Bronchial epithelial cell (primary cell): Measurements from ENCODE around the gene OTUD7B. TPM values are rescaled to one million over a fixed set of nuclear protein-coding genes. Genes with fewer than 3 reads are reported as not detected.

Source experiments
- DNase-seq: peaks from one replicate; pipeline ENCODE4 v3.0.0-alpha.2; 2010; ENCODE audit warnings: low read depth
- FAIRE-seq: peaks from 2 replicates; lab custom pipeline; 2011; peaks lifted over from hg19 to GRCh38; lab: Jason Lieb, UNC
- H3K27me3 ChIP-seq: 2 replicates; pipeline ENCODE4 v1.5.1; 2011; ENCODE audit warnings: low read length; ENCODE audit not compliant: control insufficient read depth, insufficient read depth
- H3K36me3 ChIP-seq: 2 replicates; pipeline ENCODE4 v1.5.1; 2011; ENCODE audit warnings: low read length; ENCODE audit not compliant: control insufficient read depth, insufficient read depth
- H3K4me3 ChIP-seq: 2 replicates; pipeline ENCODE4 v1.5.1; 2011; ENCODE audit warnings: mild to moderate bottlenecking, low read depth, low read length, control low read depth
- total RNA-seq: library from RNA; depleted of rRNA; stranded (reverse); fragments of >200 nt; gene quantifications from 2 replicates; pipeline ENCODE4 v1.2.1, GENCODE V29; 2014
- TF ChIP-seq, protein P1 (sequence below): IDR thresholded peaks from 2 replicates; pipeline ENCODE4 v1.5.1; 2011; ENCODE audit warnings: mild to moderate bottlenecking, moderate library complexity, low read length, control low read depth, inconsistent platforms; ENCODE audit not compliant: insufficient read depth, severe bottlenecking

The OTUD7B gene
- total RNA-seq, 1 donor from 2014 or later, result 15.3 TPM

GRCh38 chr1:150020711-150021110, 10.2 kb upstream of the OTUD7B start:
- H3K27me3 ChIP-seq, result no peaks in the 10 kb centered on the region
- FAIRE-seq (no peak), DNase-seq (no peak)
- no peak overlapping the region for H3K4me3 ChIP-seq
- H3K36me3 ChIP-seq, result no peaks in the 10 kb centered on the region
- TF ChIP-seq, protein P1, sequence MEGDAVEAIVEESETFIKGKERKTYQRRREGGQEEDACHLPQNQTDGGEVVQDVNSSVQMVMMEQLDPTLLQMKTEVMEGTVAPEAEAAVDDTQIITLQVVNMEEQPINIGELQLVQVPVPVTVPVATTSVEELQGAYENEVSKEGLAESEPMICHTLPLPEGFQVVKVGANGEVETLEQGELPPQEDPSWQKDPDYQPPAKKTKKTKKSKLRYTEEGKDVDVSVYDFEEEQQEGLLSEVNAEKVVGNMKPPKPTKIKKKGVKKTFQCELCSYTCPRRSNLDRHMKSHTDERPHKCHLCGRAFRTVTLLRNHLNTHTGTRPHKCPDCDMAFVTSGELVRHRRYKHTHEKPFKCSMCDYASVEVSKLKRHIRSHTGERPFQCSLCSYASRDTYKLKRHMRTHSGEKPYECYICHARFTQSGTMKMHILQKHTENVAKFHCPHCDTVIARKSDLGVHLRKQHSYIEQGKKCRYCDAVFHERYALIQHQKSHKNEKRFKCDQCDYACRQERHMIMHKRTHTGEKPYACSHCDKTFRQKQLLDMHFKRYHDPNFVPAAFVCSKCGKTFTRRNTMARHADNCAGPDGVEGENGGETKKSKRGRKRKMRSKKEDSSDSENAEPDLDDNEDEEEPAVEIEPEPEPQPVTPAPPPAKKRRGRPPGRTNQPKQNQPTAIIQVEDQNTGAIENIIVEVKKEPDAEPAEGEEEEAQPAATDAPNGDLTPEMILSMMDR, result no peak

DNA sequence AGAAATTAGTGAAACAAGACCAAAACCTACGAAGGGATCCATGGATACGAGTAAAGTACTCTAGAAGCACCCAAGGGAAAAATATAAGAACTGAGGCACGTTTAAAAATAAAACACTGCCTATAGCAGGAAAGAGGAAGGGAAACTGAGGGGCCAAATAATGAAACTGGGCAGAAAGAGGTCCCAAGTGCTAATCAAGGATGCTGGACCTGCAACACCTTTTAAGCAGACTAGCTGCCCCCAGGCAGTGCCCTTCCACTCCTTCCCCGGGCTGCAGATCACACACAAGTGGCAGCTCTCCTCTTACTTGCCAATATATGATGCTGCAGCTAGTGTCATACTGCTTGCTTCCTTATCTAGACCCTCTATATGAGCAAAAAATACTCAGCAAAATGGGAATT, 7.6 kb upstream of the OTUD7B start:
- Histone ChIP-seq H3K27me3 (no peaks in the 10 kb centered on the region), H3K36me3 (no peaks in the 10 kb centered on the region), H3K4me3 (no peak overlapping the region)
- FAIRE-seq (no peak), DNase-seq (no peak)
- TF ChIP-seq, protein P1, result no peak

- no peak overlapping the region for H3K4me3 ChIP-seq
- H3K27me3 ChIP-seq, result no peaks in the 10 kb centered on the region
- TF ChIP-seq, protein P1, result no peak
- no peaks in the 10 kb centered on the region for H3K36me3 ChIP-seq
- DNase-seq, result peak; percentile 91
- FAIRE-seq, result peak; percentile 47
These were observed 6.8 kb upstream of the OTUD7B start for GRCh38 chr1:150017206-150017750.

DNA sequence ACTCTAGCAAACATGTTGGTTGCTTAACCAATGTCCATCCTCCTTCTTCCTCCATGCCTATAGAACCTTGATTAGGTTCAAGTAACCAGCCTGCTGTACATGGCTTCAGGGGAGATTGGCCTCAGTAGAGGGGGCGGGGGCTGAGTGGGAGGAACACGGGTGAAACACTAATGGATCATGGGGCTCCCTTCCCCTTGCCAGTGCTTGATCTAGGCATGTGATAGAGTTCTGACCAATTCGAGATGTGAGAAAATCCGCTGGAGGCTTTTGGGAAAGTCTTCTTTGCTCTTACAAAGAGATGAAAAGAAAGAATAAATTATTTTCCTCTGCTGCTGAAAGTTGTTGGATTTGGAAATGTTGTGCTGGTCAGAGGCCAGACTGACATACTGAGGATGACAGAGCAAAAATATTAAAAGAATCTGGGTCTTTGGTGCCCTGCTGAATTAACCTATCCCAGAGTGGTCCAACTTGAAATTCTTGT, 5.2 kb upstream of the OTUD7B start:
- DNase-seq, result no peak
- FAIRE-seq, result no peak
- no peaks in the 10 kb centered on the region for H3K36me3 ChIP-seq
- H3K27me3 ChIP-seq, result no peaks in the 10 kb centered on the region
- H3K4me3 ChIP-seq, result no peak overlapping the region
- TF ChIP-seq, protein P1, result no peak

DNA sequence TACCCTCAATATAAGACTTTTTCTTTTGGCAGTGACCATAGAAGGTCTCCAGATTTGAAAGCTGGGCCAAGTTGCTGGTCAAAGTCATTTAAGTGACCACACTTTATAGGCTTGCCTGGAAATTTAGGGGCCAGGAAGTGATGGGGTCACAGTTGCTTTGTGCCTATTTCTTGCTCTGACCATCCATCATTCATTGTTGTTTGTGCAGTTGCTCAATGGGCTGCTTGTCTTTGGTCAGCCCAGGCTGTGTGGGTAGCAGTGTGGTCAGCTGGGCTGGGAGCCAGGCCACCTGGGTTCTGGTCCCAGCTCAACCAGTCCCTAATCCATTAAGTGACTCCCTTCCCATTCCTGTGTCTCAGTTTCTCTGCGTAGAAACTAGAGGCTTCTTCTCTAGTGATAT, 2.1 kb upstream of the OTUD7B start:
- Histone ChIP-seq H3K4me3 (no peak overlapping the region), H3K36me3 (no peaks in the 10 kb centered on the region), H3K27me3 (no peaks in the 10 kb centered on the region)
- no peak for DNase-seq
- TF ChIP-seq, protein P1, result no peak
- FAIRE-seq, result no peak
